ENCODE measurements around the gene TAF5. TPM values are rescaled to one million over a fixed set of nuclear protein-coding genes. Genes with fewer than 3 reads are reported as not detected.

TAF5 gene
- total and polyA plus RNA-seq, 2 donors (not counting 1 experiment from before 2014, with no cell fraction given): 2.4 to 5.5 TPM

- Histone ChIP-seq H3K9ac (ENCODE audit: low read length) (peak overlapping the region; percentile 98), H3K79me2 (ENCODE audit: control insufficient read depth, insufficient read depth, low read length) (peaks cover 68% of the 10 kb centered on the region), H3K27ac (ENCODE audit: low read length in 2 of 2) (peak overlapping the region; percentile 38 to 64), H3K27me3 (replicated peaks in 1 of 4; ENCODE audit: control extremely low read depth in 1 of 4, control insufficient read depth in 3 of 4, insufficient read depth in 4 of 4, low read length in 3 of 4) (no peaks in the 10 kb centered on the region), H3K36me3 (replicated peaks in 1 of 2; ENCODE audit: control extremely low read depth in 1 of 2, control insufficient read depth in 1 of 2, extremely low read depth in 1 of 2, insufficient read depth in 2 of 2, low read length in 1 of 2) (peaks cover 0 to 31% of the 10 kb centered on the region in 2 experiments), H3K9me3 (ENCODE audit: control extremely low read depth in 1 of 3, control insufficient read depth in 2 of 3, insufficient read depth in 1 of 3, low read length in 2 of 3) (no peaks in the 10 kb centered on the region), H2AFZ (ENCODE audit: insufficient read depth, low read depth, low read length, poor library complexity, severe bottlenecking) (peak overlapping the region; percentile 85), H3K4me1 (ENCODE audit: control insufficient read depth in 2 of 2, insufficient read depth in 2 of 2, low read length in 2 of 2) (peaks cover 22 to 23% of the 10 kb centered on the region in 2 donors), H4K20me1 (ENCODE audit: control insufficient read depth, insufficient read depth, low read length, poor library complexity, severe bottlenecking) (peaks cover 4% of the 10 kb centered on the region), H3K4me3 (ENCODE audit: control extremely low read depth in 1 of 5, extremely low read depth in 1 of 5, insufficient read depth in 1 of 5, low read depth in 2 of 5, low read length in 4 of 5) (peak overlapping the region; percentile 68 to 92 (median 76)), H3K4me2 (replicated peaks; ENCODE audit: low read depth, low read length, poor library complexity, severe bottlenecking) (peak overlapping the region; percentile 73)
- ATAC-seq (ENCODE audit: low read depth) (no peak), DNase-seq (no peak)
- peak overlapping the region; percentile 97 for H3K4me3 Mint-ChIP-seq
- H3K9me3 Mint-ChIP-seq (ENCODE audit: insufficient read depth): no peaks in the 10 kb centered on the region
- H3K4me1 Mint-ChIP-seq: peaks cover 44% of the 10 kb centered on the region
- intact Hi-C loops (cut with micrococcal nuclease): loop anchor here (1.0 to 5.0 kb wide), 5 partner anchors 28 to 1244 kb away; partner anchors contain the start of genes NOLC1, PCGF6 and SFR1
- peak overlapping the region; percentile 89 for H3K27ac Mint-ChIP-seq
- CTCF ChIA-PET: interaction anchor here (1.0 to 2.5 kb wide), 3 partner anchors 29 to 89 kb away, joined by 3 to 7 read pairs (median 3); partner anchors contain the start of gene TAF5
- 0% methylated on average over 7 of the region's 8 CpGs for WGBS (ENCODE audit: insufficient coverage)
- POLR2A ChIA-PET: interaction anchor here (1.9 kb wide), 1 partner anchor 29 kb away, joined by 8 read pairs; the partner anchor contains the start of gene TAF5
- H3K27me3 Mint-ChIP-seq: no peaks in the 10 kb centered on the region
- TF ChIP-seq CTCF (IDR thresholded peaks at IDR 0.05): no peak
- no peak for TF ChIP-seq EZH2 (IDR thresholded peaks at IDR 0.05; ENCODE audit: borderline replicate concordance, insufficient read depth, low read depth, low read length, poor library complexity, severe bottlenecking)
These were observed 29.0 kb downstream of the TAF5 start for GRCh38 chr10:103396789-103397087.

- Histone ChIP-seq H2AFZ (ENCODE audit: insufficient read depth, low read depth, low read length, poor library complexity, severe bottlenecking) (peak overlapping the region; percentile 85), H3K36me3 (replicated peaks in 1 of 2; ENCODE audit: control extremely low read depth in 1 of 2, control insufficient read depth in 1 of 2, extremely low read depth in 1 of 2, insufficient read depth in 2 of 2, low read length in 1 of 2) (peaks cover 0 to 31% of the 10 kb centered on the region in 2 experiments), H3K9me3 (ENCODE audit: control extremely low read depth in 1 of 3, control insufficient read depth in 2 of 3, insufficient read depth in 1 of 3, low read length in 2 of 3) (no peaks in the 10 kb centered on the region), H3K79me2 (ENCODE audit: control insufficient read depth, insufficient read depth, low read length) (peaks cover 68% of the 10 kb centered on the region), H3K4me1 (ENCODE audit: control insufficient read depth in 2 of 2, insufficient read depth in 2 of 2, low read length in 2 of 2) (peaks cover 22 to 23% of the 10 kb centered on the region in 2 donors), H4K20me1 (ENCODE audit: control insufficient read depth, insufficient read depth, low read length, poor library complexity, severe bottlenecking) (peaks cover 4% of the 10 kb centered on the region), H3K27ac (ENCODE audit: low read length in 2 of 2) (peak overlapping the region; percentile 38 to 64), H3K4me2 (replicated peaks; ENCODE audit: low read depth, low read length, poor library complexity, severe bottlenecking) (peak overlapping the region; percentile 73), H3K9ac (ENCODE audit: low read length) (peak overlapping the region; percentile 98), H3K27me3 (replicated peaks in 1 of 4; ENCODE audit: control extremely low read depth in 1 of 4, control insufficient read depth in 3 of 4, insufficient read depth in 4 of 4, low read length in 3 of 4) (no peaks in the 10 kb centered on the region), H3K4me3 (ENCODE audit: control extremely low read depth in 1 of 5, extremely low read depth in 1 of 5, insufficient read depth in 1 of 5, low read depth in 2 of 5, low read length in 4 of 5) (peak overlapping the region; percentile 68 to 92 (median 76))
- Mint-ChIP-seq H3K4me1 (peaks cover 44% of the 10 kb centered on the region), H3K9me3 (ENCODE audit: insufficient read depth) (no peaks in the 10 kb centered on the region), H3K27ac (peak overlapping the region; percentile 89), H3K27me3 (no peaks in the 10 kb centered on the region), H3K4me3 (peak overlapping the region; percentile 97)
- ATAC-seq (ENCODE audit: low read depth): no peak
- ChIA-PET POLR2A (interaction anchor here (1.9 kb wide), 1 partner anchor 29 kb away, joined by 8 read pairs; the partner anchor contains the start of gene TAF5), CTCF (interaction anchor here (0.9 to 2.5 kb wide), 3 partner anchors 28 to 88 kb away, joined by 3 to 7 read pairs (median 3); partner anchors contain the start of gene TAF5)
- no peak for DNase-seq
- WGBS (ENCODE audit: insufficient coverage): 66% methylated on average over 13 of the region's 19 CpGs
- intact Hi-C loops (cut with micrococcal nuclease): loop anchor here (2.0 to 5.0 kb wide), 2 partner anchors 725 to 1245 kb away; partner anchors contain the start of genes NOLC1 and SFR1
- TF ChIP-seq CTCF (IDR thresholded peaks at IDR 0.05): no peak
- no peak for TF ChIP-seq EZH2 (IDR thresholded peaks at IDR 0.05; ENCODE audit: borderline replicate concordance, insufficient read depth, low read depth, low read length, poor library complexity, severe bottlenecking)
These were observed 29.5 kb downstream of the TAF5 start for GRCh38 chr10:103397191-103397825.
